ENCODE results near the gene EHD2.
A peak's percentile ranks its signal among the peaks of the same experiment; 100 is the strongest.
"Not testable (repeated sequence)": the region's sequence is repeated elsewhere in the genome, so short reads cannot be mapped to it uniquely, and the experiment has no call there.

Gene EHD2

GRCh38 chr19:47768604-47769003 is 55.4 kb downstream of the EHD2 start:
- no peak for TF ChIP-seq CTCF (conservative IDR thresholded peaks at IDR 0.05; ENCODE audit: control insufficient read depth, insufficient read depth, low read depth, low read length)
- H3K4me3 ChIP-seq (ENCODE audit: control insufficient read depth, low read depth, low read length) = no peak overlapping the region
- DNase-seq (ENCODE audit: low read depth) = no peak

- no peak overlapping the region for H3K4me3 ChIP-seq (ENCODE audit: control insufficient read depth, low read depth, low read length)
- no peak for DNase-seq (ENCODE audit: low read depth)
- no peak for TF ChIP-seq CTCF (conservative IDR thresholded peaks at IDR 0.05; ENCODE audit: control insufficient read depth, insufficient read depth, low read depth, low read length)
Measured at GRCh38 chr19:47769534-47769933, 56.3 kb downstream of the EHD2 start.

GRCh38 chr19:47771291-47771690 is 58.1 kb downstream of the EHD2 start:
- not testable (repeated sequence) for DNase-seq (ENCODE audit: low read depth)

GRCh38 chr19:47776568-47776967 is 63.3 kb downstream of the EHD2 start:
- no peak for DNase-seq (ENCODE audit: low read depth)
- H3K4me3 ChIP-seq (ENCODE audit: control insufficient read depth, low read depth, low read length) = no peak overlapping the region
- TF ChIP-seq CTCF (conservative IDR thresholded peaks at IDR 0.05; ENCODE audit: control insufficient read depth, insufficient read depth, low read depth, low read length) = no peak

More at GRCh38 chr19:47771291-47771690, 58.1 kb downstream of the EHD2 start:
- not testable (repeated sequence) for H3K4me3 ChIP-seq (ENCODE audit: control insufficient read depth, low read depth, low read length)

GRCh38 chr19:47777245-47778048 is 64.2 kb downstream of the EHD2 start:
- H3K4me3 ChIP-seq (ENCODE audit: control insufficient read depth, low read depth, low read length) = peak overlapping the region; percentile 87
- DNase-seq (ENCODE audit: low read depth) = not testable (repeated sequence)

- peak; percentile 44 for DNase-seq (ENCODE audit: low read depth)
- peak within 1 kb of the TSS; percentile 87 for H3K4me3 ChIP-seq (ENCODE audit: control insufficient read depth, low read depth, low read length)
- TF ChIP-seq CTCF (conservative IDR thresholded peaks at IDR 0.05; ENCODE audit: control insufficient read depth, insufficient read depth, low read depth, low read length) = no peak
Measured at GRCh38 chr19:47778049-47778953, 65.1 kb downstream of the EHD2 start, which contains the start of gene SELENOW. Gene SELENOW, plus strand, starts transcription at chr19:47778703. Its CDS starts 83 bp downstream, at chr19:47778786.

GRCh38 chr19:47778954-47779351 is 65.7 kb downstream of the EHD2 start:
- no peak for TF ChIP-seq CTCF (conservative IDR thresholded peaks at IDR 0.05; ENCODE audit: control insufficient read depth, insufficient read depth, low read depth, low read length)
- DNase-seq (ENCODE audit: low read depth) = peak; percentile 27
- H3K4me3 ChIP-seq (ENCODE audit: control insufficient read depth, low read depth, low read length) = peak overlapping the region; percentile 87
